Activated naive CD4-positive, alpha-beta T cell treated with anti-CD3 and anti-CD28 coated beads, Interleukin-2, amount 50 U/mL, for 72 hours (primary cell): ENCODE measurements around the gene PRIMA1. TPM values are rescaled to one million over a fixed set of nuclear protein-coding genes. Genes with fewer than 3 reads are reported as not detected.

Experiments
- ATAC-seq, 2 donors: fragments of 150-1000 bp; cut with Tn5 transposase; 2 replicates each; pipeline ENCODE4 v1.10.0; 2021; ENCODE audit warnings: mild to moderate bottlenecking in 2 of 2, moderate library complexity in 2 of 2
- DNase-seq, 2 donors: peaks; one replicate each; pipeline ENCODE4 v3.0.0; 2021 to 2022; ENCODE audit warnings: low spot score in 2 of 2
- H3K27ac Mint-ChIP-seq, 2 donors: one replicate each; pipeline ENCODE4 v1.8.0; 2022; ENCODE audit warnings: mild to moderate bottlenecking in 2 of 2, mixed read lengths in 2 of 2
- H3K36me3 Mint-ChIP-seq, 2 donors: one replicate each; pipeline ENCODE4 v1.8.0; 2022; ENCODE audit warnings: mixed read lengths in 2 of 2
- H3K9me3 Mint-ChIP-seq, 2 donors: one replicate each; pipeline ENCODE4 v1.8.0; 2022; ENCODE audit warnings: mixed read lengths in 2 of 2
- total RNA-seq, 2 donors: library from RNA; stranded (reverse); gene quantifications; one replicate each; pipeline ENCODE4 v1.2.3, GENCODE V29; 2022

Gene PRIMA1
- total RNA-seq, 2 donors from 2014 or later: not detected

- Mint-ChIP-seq H3K27ac (no peak overlapping the region), H3K9me3 (no peaks in the 10 kb centered on the region), H3K36me3 (no peaks in the 10 kb centered on the region)
- DNase-seq: no peak
- ATAC-seq: no peak
Observed at GRCh38 chr14:93691042-93691780, 97.1 kb downstream of the PRIMA1 start.

GRCh38 chr14:93690146-93690545, 98.1 kb downstream of the PRIMA1 start:
- Mint-ChIP-seq H3K27ac (no peak overlapping the region), H3K36me3 (no peaks in the 10 kb centered on the region)

DNA sequence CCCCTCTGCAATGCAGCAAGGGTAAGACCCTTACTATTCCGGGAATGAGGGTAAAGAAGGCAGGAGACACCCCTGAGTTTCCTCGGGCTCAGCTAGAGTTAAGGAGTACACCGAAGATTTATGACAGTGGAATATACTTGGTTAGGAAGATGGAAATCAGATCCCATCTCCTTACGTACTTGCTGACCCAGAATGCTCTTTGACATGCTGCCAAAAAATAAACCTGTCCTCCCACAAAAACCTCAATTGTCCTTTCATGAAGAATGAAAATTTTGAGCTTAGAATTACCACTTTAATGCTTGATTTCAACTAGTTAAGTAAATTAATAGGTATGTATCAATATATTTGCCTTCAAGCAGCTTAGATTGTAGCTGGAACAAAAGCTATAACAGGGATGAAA, 99.5 kb downstream of the PRIMA1 start:
- no peaks in the 10 kb centered on the region for H3K9me3 Mint-ChIP-seq
- no peak for ATAC-seq
- DNase-seq: no peak
- no peaks in the 10 kb centered on the region for H3K36me3 Mint-ChIP-seq
- H3K27ac Mint-ChIP-seq: peak overlapping the region in 1 of 2 donors; percentile 4

More at GRCh38 chr14:93690146-93690545, 98.1 kb downstream of the PRIMA1 start:
- ATAC-seq: no peak
- no peaks in the 10 kb centered on the region for H3K9me3 Mint-ChIP-seq
- DNase-seq: no peak

DNA sequence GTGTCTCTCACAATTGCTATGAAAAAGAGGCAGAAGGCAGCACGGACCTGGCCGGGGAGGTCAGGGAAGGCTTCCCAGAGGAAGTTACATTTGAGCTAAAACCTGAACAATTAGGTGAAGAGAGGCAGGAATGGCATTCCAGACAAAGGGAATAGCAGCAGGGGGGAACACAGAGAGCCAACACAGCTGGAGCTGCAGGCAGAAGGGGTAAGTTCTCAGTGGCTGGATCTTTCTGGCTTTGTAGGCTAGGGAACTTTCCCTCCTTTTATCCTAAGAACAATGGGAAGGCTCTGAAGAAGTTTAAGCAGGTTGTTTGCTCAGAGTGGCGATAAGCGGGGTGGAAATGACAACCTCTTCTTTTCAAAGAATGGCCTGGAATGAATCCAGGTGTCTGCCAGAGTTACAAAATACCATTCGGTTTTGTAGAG, 100.0 kb downstream of the PRIMA1 start:
- H3K27ac Mint-ChIP-seq: no peak overlapping the region
- H3K9me3 Mint-ChIP-seq: no peaks in the 10 kb centered on the region
- DNase-seq: no peak
- ATAC-seq: no peak
- H3K36me3 Mint-ChIP-seq: no peaks in the 10 kb centered on the region

DNA sequence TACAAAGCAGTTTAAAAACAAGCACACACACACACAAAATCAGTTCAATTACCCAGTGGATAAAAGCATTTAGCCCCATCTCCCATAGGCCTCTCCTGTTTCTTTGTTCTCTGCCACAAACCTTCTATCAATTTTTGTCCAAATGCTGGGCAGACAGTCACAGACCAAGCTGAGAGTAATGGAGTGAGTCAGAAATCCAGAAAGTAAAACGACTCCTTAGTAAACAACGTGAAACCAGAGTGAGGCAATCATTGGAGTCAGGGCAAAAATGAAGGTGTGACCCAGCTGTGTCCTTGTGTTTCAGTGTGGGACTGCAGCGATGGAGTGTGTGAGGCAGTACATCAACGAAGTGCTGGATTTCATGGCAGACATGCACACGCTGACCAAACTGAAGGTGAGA, 102.0 kb downstream of the PRIMA1 start:
- Mint-ChIP-seq H3K9me3 (no peaks in the 10 kb centered on the region), H3K27ac (no peak overlapping the region), H3K36me3 (no peaks in the 10 kb centered on the region)
- ATAC-seq (no peak), DNase-seq (no peak)

- Mint-ChIP-seq H3K27ac (no peak overlapping the region), H3K36me3 (no peaks in the 10 kb centered on the region), H3K9me3 (no peaks in the 10 kb centered on the region)
- DNase-seq (no peak), ATAC-seq (no peak)
Observed at GRCh38 chr14:93685121-93685895, 103.0 kb downstream of the PRIMA1 start.

GRCh38 chr14:93683226-93683625, 105.1 kb downstream of the PRIMA1 start:
- Mint-ChIP-seq H3K27ac (no peak overlapping the region), H3K36me3 (no peaks in the 10 kb centered on the region), H3K9me3 (no peaks in the 10 kb centered on the region)
- ATAC-seq: no peak
- DNase-seq: no peak

- DNase-seq (no peak), ATAC-seq (no peak)
- Mint-ChIP-seq H3K9me3 (no peaks in the 10 kb centered on the region), H3K27ac (no peak overlapping the region), H3K36me3 (no peaks in the 10 kb centered on the region)
Observed at GRCh38 chr14:93682459-93682858, 105.8 kb downstream of the PRIMA1 start.

- no peaks in the 10 kb centered on the region for H3K9me3 Mint-ChIP-seq
- ATAC-seq (no peak), DNase-seq (no peak)
- no peaks in the 10 kb centered on the region for H3K36me3 Mint-ChIP-seq
- H3K27ac Mint-ChIP-seq: no peak overlapping the region
Observed at GRCh38 chr14:93676416-93676958, 111.8 kb downstream of the PRIMA1 start.

DNA sequence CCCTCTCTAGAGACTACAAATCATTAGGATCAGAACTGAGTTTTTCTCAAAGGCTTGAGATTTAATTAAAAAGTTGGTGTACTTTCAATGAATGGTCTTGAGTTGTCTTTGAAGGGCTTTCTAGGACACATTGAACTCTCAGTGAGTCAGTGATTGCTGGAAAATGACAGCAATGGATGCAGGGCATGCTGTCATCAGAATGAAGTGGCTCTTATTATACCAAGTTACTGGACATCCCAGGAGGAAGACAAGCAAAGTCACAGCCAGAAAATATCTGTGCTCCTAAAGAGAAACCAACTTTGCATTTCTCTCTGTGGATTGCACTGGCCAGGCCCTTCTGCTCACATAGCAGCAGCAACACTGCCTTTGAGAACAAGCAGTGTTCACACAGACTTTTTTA, 112.6 kb downstream of the PRIMA1 start:
- Mint-ChIP-seq H3K36me3 (no peaks in the 10 kb centered on the region), H3K9me3 (no peaks in the 10 kb centered on the region), H3K27ac (no peak overlapping the region)
- DNase-seq: no peak
- ATAC-seq: no peak

- DNase-seq: no peak
- H3K27ac Mint-ChIP-seq: no peak overlapping the region
- H3K36me3 Mint-ChIP-seq: no peaks in the 10 kb centered on the region
- no peaks in the 10 kb centered on the region for H3K9me3 Mint-ChIP-seq
- no peak for ATAC-seq
Observed at GRCh38 chr14:93674343-93674742, 113.9 kb downstream of the PRIMA1 start.

DNA sequence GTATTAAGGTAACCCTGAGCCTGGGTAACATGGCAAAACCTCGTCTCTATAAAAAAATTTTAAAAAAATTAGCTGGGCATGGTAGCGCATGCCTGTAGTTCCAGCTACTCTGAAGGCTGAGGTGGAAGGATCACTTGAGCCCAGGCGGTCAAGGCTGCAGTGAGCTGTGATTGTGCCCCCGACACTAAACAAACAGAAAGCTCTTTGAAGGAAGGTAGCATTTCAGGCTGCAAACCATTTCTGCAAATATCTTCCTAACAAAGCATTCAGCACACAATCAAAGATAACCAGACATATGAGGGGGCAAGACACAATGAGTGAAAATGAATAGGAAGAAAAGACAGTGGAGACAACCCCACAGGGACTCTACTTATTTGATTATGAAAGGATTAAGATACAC, 118.7 kb downstream of the PRIMA1 start:
- Mint-ChIP-seq H3K9me3 (peaks cover 9 to 20% of the 10 kb centered on the region in 2 donors), H3K36me3 (peaks cover 2 to 9% of the 10 kb centered on the region in 2 donors), H3K27ac (no peak overlapping the region)
- ATAC-seq (no peak), DNase-seq (no peak)

Other genes with a start within 250 kb of the PRIMA1 start
- not detected for gene FAM181A, start 138.9 kb upstream of the PRIMA1 start, total RNA-seq
- gene ASB2, start 188.1 kb upstream of the PRIMA1 start, total RNA-seq: 10 to 100 TPM; 12.9 to 50.0 TPM
- under 1 TPM; 0.20 to 0.49 TPM for gene CCDC197, start 208.8 kb upstream of the PRIMA1 start, total RNA-seq
- gene OTUB2, start 237.9 kb upstream of the PRIMA1 start, total RNA-seq: 1 to 10 TPM; 1.2 to 2.3 TPM